ENCODE measurements around the gene KAZN.

Gene KAZN

DNA sequence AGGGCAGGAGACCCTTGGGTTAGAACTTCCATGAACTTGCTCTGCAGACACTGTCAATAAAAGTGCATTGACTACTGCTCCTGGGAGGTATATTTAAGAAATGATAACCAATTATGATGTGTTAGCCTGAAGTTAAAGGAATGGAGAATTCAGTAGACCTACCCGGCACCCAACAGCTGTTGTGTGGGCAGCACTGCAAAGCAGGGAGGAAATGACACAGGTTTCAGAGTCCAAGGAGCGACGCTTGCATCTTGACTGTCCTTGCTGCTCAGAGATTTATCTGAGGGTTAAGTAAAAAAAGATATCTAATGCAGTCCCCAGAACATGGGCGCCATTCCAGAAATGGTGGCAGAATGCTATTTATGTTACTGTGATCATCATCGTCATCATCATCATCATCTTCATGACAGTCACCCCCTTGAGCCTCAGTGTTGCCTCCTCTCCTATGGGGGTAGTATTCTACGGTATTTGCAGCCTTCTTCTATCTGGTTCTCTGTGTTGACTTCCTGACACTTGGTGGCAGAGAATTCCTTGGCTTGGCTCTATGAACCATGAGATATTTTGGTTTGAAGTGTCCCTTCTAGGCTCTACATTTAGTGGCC is 225.9 kb downstream of the KAZN start:
- TF ChIP-seq ZNF600 (tag by site-specific recombination; IDR thresholded peaks at IDR 0.05) (no peak), ZNF529 (tag by site-specific recombination; IDR thresholded peaks at IDR 0.05; ENCODE audit: insufficient replicate concordance) (no peak), ZNF610 (tag by site-specific recombination; IDR thresholded peaks at IDR 0.05; ENCODE audit: borderline replicate concordance) (no peak)
- TF ChIP-seq, protein P1, sequence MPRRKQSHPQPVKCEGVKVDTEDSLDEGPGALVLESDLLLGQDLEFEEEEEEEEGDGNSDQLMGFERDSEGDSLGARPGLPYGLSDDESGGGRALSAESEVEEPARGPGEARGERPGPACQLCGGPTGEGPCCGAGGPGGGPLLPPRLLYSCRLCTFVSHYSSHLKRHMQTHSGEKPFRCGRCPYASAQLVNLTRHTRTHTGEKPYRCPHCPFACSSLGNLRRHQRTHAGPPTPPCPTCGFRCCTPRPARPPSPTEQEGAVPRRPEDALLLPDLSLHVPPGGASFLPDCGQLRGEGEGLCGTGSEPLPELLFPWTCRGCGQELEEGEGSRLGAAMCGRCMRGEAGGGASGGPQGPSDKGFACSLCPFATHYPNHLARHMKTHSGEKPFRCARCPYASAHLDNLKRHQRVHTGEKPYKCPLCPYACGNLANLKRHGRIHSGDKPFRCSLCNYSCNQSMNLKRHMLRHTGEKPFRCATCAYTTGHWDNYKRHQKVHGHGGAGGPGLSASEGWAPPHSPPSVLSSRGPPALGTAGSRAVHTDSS (tag by site-specific recombination; IDR thresholded peaks at IDR 0.05), result peak; percentile 66
- CTCF ChIA-PET, result no interaction called here
- Histone ChIP-seq H3K4me1 (ENCODE audit: control insufficient read depth, insufficient read depth, low read length) (no peaks in the 10 kb centered on the region), H3K9me3 (ENCODE audit: control insufficient read depth, insufficient read depth, low read depth, low read length) (no peaks in the 10 kb centered on the region), H3K4me3 (ENCODE audit: low read depth, low read length) (no peak overlapping the region), H3K36me3 (ENCODE audit: control insufficient read depth in 2 of 2, insufficient read depth in 1 of 2, low read length in 2 of 2) (no peaks in the 10 kb centered on the region), H3K27ac (ENCODE audit: extremely low read depth, low read depth, low read length) (no peak overlapping the region)
- POLR2A ChIA-PET, result no interaction called here

DNA sequence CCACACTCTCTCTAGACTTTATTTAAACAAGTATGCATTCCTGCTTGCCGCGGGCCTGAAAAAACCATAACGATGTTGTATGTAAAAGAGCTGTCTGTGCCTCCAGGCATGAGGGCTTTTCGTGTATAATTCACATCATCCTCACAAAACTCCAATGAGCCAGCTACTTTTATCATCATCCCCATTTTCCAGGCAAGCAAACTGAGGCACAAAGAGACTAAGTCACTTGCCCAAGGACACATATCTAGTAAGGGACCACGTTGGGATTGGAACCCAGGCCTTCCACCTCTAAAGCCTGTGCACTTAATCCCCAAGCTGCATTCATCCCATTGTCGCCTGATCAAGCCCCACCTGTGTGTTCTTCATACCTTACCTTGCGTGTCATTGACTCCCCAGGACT is 226.9 kb downstream of the KAZN start:
- Histone ChIP-seq H3K9me3 (ENCODE audit: control insufficient read depth, insufficient read depth, low read depth, low read length) (no peaks in the 10 kb centered on the region), H3K4me3 (ENCODE audit: low read depth, low read length) (no peak overlapping the region), H3K36me3 (ENCODE audit: control insufficient read depth in 2 of 2, insufficient read depth in 1 of 2, low read length in 2 of 2) (no peaks in the 10 kb centered on the region), H3K27ac (ENCODE audit: extremely low read depth, low read depth, low read length) (no peak overlapping the region), H3K4me1 (ENCODE audit: control insufficient read depth, insufficient read depth, low read length) (no peaks in the 10 kb centered on the region)
- no peak for TF ChIP-seq ZNF404 (tag by site-specific recombination; IDR thresholded peaks at IDR 0.05)
- TF ChIP-seq KLF10 (tag by site-specific recombination; IDR thresholded peaks at IDR 0.05), result no peak
- TF ChIP-seq SCRT2 (tag by site-specific recombination; IDR thresholded peaks at IDR 0.05), result no peak
- no peak for TF ChIP-seq ZSCAN23 (tag by site-specific recombination; IDR thresholded peaks at IDR 0.05)
- TF ChIP-seq ZBTB1 (tag by site-specific recombination; IDR thresholded peaks at IDR 0.05), result no peak
- TF ChIP-seq ZNF211 (tag by site-specific recombination; IDR thresholded peaks at IDR 0.05; ENCODE audit: low read depth), result no peak
- no peak for TF ChIP-seq ZNF560 (tag by site-specific recombination; IDR thresholded peaks at IDR 0.05; ENCODE audit: borderline replicate concordance)
- TF ChIP-seq ZFP41 (tag by site-specific recombination; IDR thresholded peaks at IDR 0.05; ENCODE audit: borderline replicate concordance), result no peak
- TF ChIP-seq, protein P2, sequence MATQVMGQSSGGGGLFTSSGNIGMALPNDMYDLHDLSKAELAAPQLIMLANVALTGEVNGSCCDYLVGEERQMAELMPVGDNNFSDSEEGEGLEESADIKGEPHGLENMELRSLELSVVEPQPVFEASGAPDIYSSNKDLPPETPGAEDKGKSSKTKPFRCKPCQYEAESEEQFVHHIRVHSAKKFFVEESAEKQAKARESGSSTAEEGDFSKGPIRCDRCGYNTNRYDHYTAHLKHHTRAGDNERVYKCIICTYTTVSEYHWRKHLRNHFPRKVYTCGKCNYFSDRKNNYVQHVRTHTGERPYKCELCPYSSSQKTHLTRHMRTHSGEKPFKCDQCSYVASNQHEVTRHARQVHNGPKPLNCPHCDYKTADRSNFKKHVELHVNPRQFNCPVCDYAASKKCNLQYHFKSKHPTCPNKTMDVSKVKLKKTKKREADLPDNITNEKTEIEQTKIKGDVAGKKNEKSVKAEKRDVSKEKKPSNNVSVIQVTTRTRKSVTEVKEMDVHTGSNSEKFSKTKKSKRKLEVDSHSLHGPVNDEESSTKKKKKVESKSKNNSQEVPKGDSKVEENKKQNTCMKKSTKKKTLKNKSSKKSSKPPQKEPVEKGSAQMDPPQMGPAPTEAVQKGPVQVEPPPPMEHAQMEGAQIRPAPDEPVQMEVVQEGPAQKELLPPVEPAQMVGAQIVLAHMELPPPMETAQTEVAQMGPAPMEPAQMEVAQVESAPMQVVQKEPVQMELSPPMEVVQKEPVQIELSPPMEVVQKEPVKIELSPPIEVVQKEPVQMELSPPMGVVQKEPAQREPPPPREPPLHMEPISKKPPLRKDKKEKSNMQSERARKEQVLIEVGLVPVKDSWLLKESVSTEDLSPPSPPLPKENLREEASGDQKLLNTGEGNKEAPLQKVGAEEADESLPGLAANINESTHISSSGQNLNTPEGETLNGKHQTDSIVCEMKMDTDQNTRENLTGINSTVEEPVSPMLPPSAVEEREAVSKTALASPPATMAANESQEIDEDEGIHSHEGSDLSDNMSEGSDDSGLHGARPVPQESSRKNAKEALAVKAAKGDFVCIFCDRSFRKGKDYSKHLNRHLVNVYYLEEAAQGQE (tag by site-specific recombination; IDR thresholded peaks at IDR 0.05), result no peak
- no peak for TF ChIP-seq PRDM1 (tag by site-specific recombination; IDR thresholded peaks at IDR 0.05)
- TF ChIP-seq, protein P3, sequence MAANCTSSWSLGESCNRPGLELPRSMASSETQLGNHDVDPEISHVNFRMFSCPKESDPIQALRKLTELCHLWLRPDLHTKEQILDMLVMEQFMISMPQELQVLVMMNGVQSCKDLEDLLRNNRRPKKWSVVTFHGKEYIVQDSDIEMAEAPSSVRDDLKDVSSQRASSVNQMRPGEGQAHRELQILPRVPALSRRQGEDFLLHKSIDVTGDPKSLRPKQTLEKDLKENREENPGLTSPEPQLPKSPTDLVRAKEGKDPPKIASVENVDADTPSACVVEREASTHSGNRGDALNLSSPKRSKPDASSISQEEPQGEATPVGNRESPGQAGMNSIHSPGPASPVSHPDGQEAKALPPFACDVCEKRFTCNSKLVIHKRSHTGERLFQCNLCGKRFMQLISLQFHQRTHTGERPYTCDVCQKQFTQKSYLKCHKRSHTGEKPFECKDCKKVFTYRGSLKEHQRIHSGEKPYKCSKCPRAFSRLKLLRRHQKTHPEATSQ (tag by site-specific recombination; IDR thresholded peaks at IDR 0.05), result no peak
- TF ChIP-seq, protein P4, sequence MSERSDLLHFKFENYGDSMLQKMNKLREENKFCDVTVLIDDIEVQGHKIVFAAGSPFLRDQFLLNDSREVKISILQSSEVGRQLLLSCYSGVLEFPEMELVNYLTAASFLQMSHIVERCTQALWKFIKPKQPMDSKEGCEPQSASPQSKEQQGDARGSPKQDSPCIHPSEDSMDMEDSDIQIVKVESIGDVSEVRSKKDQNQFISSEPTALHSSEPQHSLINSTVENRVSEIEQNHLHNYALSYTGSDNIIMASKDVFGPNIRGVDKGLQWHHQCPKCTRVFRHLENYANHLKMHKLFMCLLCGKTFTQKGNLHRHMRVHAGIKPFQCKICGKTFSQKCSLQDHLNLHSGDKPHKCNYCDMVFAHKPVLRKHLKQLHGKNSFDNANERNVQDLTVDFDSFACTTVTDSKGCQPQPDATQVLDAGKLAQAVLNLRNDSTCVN (tag by site-specific recombination; optimal IDR thresholded peaks at IDR 0.05), result no peak
- TF ChIP-seq ZSCAN30 (tag by site-specific recombination; IDR thresholded peaks at IDR 0.05), result no peak
- TF ChIP-seq ZNF324 (tag by site-specific recombination; IDR thresholded peaks at IDR 0.05), result no peak
- no peak for TF ChIP-seq ZNF555 (tag by site-specific recombination; conservative IDR thresholded peaks at IDR 0.05)
- TF ChIP-seq, protein P5, sequence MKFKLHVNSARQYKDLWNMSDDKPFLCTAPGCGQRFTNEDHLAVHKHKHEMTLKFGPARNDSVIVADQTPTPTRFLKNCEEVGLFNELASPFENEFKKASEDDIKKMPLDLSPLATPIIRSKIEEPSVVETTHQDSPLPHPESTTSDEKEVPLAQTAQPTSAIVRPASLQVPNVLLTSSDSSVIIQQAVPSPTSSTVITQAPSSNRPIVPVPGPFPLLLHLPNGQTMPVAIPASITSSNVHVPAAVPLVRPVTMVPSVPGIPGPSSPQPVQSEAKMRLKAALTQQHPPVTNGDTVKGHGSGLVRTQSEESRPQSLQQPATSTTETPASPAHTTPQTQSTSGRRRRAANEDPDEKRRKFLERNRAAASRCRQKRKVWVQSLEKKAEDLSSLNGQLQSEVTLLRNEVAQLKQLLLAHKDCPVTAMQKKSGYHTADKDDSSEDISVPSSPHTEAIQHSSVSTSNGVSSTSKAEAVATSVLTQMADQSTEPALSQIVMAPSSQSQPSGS (tag by site-specific recombination; IDR thresholded peaks at IDR 0.05; ENCODE audit: low read depth), result no peak
- POLR2A ChIA-PET, result no interaction called here
- CTCF ChIA-PET, result no interaction called here

All from HEK293 (cell line).